ENCODE data around the gene MT1E.
"Not testable (repeated sequence)": the region's sequence is repeated elsewhere in the genome, so short reads cannot be mapped to it uniquely, and the experiment has no call there.

MT1E gene

DNA sequence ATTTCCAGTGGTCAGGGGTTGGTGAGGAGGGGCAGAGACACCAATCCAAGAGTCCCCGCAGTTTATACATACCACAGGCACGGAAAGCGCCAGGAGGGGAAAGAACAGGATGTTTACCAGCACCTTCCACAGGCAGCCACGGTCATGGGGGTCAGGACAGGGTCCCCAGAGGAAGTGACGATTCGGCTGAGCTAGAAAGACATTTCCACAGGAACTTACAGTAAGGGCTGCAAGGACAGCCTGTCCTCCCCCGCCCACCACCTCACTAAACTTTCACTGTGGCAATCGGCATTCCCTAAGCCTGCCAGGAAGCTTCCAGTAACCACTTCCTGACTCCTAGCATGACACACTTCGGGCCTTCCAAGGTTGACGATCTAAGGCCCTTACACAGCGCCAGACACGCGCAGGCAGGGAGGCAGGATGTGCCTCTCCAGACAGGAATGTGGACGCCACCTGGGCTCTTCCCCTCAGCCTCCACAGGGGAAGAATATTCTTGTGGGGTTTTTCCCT, 18.4 kb upstream of the MT1E start:
- DNase-seq = peak; percentile 99

DNA sequence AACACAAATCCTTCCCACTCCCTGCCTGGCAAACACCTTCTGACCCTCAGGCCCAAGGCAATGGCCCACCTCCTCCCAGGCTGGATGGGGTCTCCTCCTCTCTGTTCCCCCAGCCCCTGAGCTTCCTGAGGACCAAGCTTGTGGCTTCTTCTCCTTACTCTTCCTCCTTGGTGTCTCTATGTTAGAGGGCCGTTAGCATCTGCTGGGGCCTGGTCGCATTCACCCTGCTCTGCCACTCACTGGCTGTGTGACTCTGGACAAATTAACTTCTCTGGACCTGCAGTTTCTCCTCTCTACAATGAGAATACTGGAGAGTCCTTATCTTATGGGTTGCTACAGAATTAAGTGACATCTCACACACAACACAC, 17.9 kb upstream of the MT1E start:
- DNase-seq = no peak

DNA sequence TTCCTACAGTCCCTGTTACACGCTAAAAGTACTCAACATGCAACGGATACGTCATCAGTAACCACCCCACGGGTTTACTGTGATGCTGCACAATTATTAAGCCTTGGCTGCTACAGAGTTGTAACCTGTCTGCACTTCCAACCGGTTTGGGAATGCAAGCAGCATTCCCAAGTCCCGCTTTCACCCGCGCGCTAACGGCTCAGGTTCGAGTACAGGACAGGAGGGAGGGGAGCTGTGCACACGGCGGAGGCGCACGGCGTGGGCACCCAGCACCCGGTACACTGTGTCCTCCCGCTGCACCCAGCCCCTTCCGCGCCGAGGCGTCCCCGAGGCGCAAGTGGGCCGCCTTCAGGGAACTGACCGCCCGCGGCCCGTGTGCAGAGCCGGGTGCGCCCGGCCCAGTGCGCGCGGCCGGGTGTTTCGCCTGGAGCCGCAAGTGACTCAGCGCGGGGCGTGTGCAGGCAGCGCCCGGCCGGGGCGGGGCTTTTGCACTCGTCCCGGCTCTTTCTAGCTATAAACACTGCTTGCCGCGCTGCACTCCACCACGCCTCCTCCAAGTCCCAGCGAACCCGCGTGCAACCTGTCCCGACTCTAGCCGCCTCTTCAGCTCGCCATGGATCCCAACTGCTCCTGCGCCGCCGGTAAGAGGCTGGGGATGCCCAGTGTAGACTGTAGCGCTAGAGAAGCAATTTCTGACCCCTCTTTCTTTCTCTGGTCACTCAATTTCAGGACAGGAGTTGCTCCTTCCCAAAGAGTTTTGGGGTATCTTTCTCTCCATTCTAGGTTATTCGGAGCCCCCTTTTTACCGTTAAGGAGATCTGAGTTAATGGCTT, 17.3 kb upstream of the MT1E start, which contains the start of gene MT2A:
Gene MT2A, plus strand, starts transcription at position 542 of the 833 bp plus-strand sequence. Its CDS starts 72 bp downstream, at position 614.
- DNase-seq = peak; percentile 98

DNA sequence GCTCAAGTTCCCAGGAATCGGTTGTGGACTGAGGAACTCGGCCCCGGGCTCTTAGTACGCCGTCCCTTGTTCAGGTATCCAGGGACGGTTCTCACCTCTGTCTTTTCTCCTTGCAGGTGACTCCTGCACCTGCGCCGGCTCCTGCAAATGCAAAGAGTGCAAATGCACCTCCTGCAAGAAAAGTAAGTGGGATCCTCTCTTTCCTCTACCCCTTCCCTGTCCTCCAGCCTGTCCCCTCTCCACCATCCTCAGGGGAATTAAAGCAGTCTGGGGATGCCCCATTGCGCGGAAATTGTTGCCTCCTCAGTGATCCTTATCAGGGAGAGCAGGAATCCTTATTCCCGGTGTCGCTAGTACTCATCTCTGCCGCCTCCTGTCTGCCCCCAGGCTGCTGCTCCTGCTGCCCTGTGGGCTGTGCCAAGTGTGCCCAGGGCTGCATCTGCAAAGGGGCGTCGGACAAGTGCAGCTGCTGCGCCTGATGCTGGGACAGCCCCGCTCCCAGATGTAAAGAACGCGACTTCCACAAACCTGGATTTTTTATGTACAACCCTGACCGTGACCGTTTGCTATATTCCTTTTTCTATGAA, 16.6 kb upstream of the MT1E start:
- peak; percentile 33 for DNase-seq

DNA sequence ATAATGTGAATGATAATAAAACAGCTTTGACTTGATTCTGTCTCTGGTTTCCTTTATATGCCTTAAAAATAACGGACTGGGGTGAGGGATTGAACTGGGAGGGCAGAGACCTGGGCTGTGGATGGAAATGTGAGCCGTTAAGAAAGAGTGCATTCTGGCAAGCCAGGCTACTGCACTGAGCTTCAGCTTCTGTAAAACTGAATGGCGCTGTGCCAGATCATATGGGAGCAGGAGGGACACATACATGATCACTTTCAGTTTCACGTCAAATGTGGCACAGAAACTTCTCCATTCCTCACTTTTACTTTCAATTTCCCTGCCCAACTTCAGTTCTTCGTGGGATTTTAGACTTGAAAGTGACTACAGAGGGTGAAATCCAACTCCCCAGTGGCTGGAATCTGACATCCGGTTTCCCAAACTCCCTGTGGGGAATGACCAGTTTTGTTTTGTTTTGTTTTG, 16.1 kb upstream of the MT1E start:
- DNase-seq = peak; percentile 88

DNA sequence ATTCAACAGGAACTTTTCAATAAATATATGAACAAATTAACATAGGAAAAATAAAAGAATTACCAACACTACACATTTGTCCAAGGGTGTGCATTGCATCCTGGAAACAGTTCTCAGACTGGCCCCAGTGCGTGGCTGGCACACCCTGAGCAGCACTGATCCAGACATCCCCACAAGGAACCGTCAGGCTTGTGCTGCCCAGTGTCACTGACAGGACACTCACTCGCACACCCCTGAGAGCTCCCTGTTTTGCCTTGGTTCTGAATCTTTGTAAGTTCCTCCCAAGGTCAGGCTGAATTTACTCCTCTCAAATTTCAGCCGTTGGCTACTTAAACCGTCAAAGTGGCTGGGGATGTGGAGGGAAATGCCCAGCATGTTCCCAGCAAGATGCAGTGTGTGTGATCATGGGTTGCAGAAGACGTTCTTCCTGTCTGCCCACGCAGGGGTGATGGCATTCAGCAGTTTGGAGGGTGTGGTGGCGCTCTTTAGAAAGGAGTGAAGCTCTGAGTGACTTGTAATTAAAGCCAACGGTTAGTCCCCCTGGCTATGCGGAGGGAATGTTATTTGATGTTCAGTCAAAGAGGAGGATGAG, 15.5 kb upstream of the MT1E start:
- DNase-seq = peak; percentile 91

DNA sequence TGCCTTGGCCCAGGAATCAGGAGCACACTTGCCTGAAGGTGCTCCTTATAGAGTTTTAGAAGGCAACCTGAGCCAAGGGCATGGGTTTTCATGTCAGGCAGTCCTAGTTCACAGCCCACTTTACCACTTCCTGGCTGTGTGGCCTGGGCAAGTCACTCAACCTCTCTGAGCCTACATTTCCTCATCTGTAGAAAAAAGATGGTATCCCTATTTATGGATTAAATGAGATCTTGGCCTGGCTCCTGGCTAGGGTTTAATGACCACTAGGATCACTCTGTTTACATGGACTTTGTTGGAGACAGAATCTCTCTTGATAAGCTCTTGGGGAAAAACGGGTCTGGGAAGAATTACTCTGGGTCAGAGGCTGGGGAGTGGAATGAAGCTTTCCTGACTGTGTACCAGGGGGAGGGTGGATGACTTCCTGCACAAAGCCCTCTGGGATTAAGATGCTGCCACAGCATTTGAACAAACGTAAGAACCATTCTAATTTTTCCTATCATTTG, 14.9 kb upstream of the MT1E start:
- peak; percentile 35 for DNase-seq

DNA sequence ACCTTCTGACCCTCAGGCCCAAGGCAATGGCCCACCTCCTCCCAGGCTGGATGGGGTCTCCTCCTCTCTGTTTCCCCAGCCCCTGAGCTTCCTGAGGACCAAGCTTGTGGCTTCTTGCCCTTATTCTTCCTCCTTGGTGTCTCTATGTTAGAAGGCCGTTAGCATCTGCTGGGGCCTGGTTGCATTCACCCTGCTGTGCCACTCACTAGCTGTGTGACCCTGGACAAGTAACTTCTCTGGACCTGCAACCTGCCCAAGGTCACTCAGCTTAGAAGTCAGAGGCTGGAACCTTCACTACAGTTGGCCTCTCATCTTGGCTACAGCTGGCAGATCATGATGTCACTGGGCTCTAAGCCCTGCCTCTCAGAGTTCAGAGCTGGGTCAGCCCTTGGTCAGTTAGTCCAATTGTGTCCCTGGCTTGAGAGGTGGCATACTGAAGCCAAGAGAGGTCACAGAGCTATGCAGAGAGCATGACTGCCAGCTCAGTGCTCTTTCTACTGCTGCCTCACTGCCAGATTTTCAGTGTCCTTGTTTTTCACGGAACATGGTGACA, 14.2 kb upstream of the MT1E start:
- DNase-seq = peak; percentile 55

DNA sequence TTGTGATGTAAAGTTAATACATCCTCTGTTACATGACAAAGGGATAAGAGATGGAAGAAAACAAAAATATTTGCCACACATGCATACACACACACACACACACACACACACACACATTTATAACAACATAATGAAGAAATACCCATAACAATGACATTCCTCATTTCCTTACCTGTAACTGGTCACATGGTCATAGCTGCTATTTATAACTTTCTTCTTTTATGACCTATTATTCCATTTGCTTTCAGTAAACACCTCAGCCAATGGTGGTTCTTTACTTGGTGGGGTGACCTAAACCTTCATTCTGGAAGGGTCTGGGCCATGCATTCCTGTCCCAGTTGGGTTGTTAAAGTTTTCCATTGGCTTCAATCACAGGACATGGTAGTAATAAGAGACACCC, 11.9 kb upstream of the MT1E start:
- no peak for DNase-seq

DNA sequence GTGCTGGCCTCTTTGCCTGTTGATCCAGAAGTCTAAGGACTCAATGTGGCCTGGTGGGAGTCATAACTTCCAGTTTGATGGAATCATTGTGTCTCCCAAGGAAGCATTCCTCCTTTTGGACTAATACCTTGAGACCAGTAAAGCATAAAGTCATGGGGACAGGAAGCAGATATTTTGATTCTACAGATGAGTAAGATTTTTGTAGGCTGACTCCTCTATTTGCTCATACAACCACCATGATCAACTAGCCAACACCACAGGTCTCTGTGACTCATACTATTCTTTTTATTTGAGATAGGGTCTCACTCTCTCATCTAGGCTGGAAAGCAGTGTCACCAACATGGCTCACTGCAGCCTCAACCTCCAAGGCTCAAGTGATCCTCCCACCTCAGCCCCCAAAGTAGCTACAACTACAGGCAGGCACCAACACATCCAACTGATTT, 11.0 kb upstream of the MT1E start:
- DNase-seq = peak; percentile 85

DNA sequence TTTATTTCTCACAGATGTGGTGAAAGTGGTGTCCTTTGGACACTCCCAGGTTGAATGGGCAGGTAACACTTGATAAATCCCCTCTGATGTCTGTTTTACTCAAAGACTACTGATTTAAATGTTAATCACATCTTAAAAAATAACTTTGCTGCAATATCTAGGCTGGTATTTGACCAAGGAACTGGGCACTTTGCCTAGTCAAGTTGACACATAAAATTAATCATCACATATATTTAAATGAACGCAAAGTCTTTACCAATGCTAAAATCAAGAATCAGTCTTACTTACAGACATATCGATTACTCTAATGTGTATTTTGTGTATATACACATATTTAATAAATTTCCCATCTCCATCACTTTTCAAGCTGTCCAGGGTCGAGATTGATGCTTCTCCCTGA, 10.2 kb upstream of the MT1E start:
- peak; percentile 66 for DNase-seq

DNA sequence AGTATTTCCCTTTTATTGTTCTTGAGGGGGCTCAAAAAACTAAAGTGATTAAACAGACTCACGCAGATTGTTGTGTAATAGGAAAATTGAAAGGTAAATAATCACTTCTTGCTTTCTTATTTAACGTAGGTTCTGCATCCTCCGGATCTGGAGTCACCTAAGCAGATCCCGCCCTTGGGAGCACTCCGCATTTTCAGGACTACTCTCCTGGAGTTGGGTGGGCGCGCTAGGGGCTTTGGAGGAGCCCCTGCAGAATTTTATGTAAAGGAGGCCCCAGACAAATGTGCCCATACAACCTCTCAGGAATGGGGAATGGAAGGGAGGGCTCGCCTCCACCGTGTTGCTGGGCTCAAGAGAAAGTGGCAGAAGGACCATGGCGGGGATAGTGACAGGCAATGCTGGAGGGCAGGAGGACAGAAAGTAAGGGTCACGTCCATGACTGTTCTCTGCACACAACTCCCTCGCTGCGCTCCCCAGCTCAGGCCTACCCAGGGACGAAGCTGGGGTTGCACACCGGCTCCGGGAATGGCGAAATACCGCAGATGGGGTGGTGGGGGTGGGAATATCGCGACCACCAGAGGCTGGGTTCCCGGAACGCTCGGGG, 8.9 kb upstream of the MT1E start:
- no peak for DNase-seq

DNA sequence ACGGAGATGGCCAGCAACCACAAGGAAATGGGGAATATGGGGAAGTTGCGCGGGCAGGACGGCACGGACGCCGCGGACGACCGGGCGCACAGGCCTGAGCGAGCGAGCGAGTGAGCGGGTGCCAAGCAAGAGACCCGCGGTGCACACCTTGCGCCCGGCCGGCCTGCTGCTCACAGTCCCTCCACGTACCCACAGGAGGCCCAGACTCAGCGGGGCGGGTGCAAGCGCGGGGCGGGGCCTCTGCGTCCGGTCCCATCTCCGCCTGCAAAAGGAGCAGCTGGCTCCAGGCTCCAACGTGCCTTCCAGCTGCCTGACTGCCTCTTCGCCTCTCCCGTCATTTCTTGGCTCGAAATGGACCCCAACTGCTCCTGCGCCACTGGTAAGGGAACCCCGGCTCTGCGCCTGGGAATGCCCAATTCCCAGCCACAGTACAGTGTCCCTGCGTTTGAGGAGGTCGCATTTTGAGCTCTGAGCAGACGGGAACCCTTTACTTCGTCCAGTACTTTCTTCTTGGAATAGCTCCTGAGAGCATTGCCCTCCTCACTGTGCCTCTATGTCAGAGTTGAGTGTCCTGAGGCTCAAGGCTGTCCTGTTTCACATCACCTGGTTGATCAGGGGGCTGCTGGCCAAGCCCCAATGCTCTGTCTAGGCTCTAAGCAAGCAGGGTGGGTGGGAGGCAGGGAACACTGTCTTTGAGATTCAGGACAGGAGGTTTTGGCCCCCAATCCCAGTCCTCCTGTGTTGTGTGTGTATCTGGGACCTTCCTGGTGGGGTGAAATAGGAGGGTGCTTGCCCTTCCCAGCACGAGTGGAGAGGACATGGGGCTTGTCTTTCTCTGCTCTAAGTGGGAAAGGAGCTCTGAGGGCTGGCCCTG, 8.1 kb upstream of the MT1E start:
- DNase-seq = peak; percentile 65

DNA sequence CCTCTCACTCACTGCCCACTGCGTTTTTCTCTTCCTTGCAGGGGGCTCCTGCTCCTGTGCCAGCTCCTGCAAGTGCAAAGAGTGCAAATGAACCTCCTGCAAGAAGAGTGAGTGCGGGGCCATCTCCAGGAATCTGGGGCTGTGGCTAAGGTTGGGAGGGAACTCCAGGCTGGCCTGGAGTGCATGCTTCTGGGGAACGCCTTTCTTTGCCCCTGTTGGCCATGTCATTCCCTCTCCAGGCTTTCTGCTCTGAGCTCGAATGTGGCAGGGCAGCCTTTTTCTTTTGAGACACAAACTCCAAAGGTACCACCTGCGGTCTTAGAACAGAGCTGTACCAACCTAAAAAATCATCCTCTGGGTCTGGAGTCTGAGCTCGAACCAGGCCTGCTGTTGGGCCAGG, 7.4 kb upstream of the MT1E start:
- DNase-seq = no peak

DNA sequence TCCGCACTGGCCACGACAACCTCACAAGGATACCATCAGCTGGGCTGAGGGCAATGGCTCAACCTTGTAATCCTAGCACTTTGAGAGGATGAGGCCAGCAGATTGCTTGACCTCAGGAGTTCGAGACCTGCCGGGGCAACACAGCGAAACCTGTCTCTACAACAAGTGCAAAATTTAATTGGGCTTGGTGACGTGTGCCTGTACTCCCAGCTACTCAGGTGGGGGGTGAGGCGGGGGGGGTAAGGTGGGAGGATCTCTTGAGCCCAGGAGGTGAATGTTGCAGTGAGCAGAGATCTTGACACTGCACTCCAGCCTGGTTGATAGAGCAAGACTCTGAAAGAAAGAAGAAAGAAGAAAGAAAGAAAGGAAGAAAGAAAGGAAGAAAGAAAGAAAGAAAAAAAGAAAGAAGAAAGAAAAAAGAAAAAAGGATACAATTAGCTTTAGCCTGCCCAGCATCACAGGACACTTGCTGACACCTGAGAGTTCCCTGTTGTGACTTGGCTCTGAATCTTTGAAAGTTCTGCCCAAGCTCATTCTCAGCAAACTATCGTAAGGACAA, 5.2 kb upstream of the MT1E start:
- no peak for DNase-seq

DNA sequence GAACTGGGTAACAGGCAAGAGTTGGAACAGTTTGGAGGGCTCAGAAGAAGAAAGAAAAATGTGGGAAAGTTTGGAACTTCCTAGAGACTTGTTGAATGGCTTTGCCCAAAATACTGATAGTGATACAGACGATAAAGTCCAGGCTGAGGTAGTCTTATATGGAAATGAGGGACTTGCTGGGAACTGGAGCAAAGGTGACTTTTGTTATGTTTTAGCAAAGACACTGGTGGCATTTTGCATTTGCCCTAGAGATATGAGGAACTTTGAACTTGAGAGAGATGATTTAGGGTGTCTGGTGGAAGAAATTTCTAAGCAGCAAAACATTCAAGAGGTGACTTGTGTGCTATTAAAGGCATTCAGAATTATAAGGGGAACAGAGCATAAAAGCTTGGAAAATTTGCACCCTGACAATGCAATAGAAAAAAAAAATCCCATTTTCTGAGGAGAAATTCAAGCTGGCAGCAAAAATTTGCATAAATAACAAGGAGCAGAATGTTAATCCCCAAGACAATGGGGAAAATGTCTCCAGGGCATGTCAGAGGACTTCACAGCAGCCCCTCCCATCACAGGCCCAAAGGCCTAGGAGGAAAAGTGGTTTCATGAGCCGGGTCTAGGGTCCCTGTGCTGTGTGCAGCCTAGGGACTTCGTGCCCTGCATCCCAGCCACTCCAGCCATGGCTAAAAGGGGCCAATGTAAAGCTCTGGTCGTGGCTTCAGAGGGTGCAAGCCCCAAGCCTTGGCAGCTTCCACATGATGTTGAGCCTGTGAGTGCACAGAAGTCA, 3.7 kb upstream of the MT1E start:
- DNase-seq = not testable (repeated sequence)

DNA sequence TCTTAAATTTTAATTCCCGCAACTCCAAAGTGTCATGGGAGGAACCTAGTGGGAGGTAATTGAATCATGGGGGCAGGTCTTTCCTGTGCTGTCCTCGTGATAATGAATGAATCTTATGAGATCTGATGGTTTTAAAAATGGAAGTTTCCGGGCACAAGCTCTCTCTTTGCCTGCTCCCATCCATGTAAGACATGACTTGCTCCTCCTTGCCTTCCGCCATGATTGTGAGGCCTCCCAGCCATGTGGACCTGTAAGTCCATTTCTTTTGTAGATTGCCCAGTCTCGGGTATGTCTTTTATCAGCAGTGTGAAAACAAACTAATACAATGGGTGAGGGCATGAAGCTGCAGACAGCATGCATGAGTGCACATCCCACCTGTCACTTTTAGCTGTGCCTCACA, 2.4 kb upstream of the MT1E start:
- DNase-seq = not testable (repeated sequence)

DNA sequence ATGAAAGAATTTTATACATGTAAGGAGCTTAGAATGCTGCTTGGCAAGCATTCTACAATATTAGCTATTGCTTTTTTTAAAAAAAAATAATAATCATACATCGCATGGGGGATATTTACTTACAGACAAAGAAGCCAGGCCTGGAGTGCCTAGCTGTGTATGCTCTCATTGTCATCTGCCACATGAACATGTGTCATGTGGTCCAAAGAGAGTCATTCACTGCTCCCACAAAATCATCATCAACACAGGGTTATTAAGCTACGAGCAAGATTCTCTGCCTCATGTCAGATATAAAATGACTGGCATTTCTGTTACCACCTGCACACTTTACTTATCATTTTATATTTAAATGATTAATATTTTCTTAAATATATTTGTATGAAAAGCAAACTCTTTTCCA, 1.9 kb upstream of the MT1E start:
- DNase-seq = no peak

DNA sequence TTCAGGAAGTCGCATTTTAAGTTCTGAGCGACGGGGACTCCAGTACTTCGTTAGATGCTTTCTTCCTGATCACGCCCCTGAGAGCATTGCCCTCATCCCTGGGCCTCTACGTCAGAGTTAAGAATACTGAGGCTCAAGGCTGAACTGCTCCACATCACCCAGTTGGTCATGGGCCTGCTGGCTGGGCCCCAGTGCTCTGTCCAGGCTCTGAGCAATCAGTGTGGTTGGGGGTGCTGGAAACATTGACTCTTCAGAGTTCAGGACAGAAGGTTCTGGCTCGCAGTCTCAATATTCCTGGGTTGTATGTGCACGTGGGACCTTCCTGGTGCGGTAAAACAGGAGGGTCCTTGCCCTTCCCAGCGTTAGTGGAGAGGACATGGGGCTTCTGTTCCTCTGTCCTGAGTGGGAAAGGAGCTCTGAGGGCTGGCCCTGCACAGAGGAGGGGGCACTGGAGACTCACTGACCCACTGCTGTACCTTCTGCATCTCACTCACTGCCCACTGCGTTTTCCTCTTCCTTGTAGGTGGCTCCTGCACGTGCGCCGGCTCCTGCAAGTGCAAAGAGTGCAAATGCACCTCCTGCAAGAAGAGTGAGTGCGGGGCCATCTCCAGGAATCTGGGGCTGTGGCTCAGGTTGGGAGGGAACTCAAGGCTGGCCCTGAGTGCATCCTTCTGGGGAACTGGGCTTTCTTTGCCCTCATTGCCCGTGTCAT, 518 bp downstream of the MT1E start:
- peak; percentile 73 for DNase-seq

DNA sequence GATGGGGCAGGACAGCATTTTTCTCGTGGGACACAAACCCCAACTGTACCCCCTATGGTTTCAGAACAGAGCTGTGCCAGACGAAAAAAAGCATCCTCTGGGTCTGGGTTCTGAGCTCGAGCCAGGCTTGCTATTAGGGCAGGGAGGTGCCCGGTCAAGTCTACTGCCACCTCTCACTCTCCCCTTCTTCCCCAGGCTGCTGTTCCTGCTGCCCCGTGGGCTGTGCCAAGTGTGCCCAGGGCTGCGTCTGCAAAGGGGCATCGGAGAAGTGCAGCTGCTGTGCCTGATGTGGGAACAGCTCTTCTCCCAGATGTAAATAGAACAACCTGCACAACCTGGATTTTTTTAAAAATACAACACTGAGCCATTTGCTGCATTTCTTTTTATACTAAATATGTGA, 1.1 kb downstream of the MT1E start:
- DNase-seq = no peak

All from EL (cell line).